BJ (cell line): ENCODE results near the gene ZDHHC20. TPM values are rescaled to one million over a fixed set of nuclear protein-coding genes. Genes with fewer than 3 reads are reported as not detected.

Source experiments
- CTCF ChIA-PET: fragments of 350-600 bp; formaldehyde crosslinking; extraction: SDS; loops from one replicate; lab custom pipeline; 2021; ENCODE audit warnings: antibody characterized with exemption, inconsistent platforms; lab: Yijun Ruan, JAX
- POLR2A ChIA-PET: fragments of 300-600 bp; sonication (Branson Sonifier 250); formaldehyde crosslinking; extraction: SDS; loops from one replicate; lab custom pipeline; 2021; ENCODE audit warnings: antibody characterized with exemption; lab: Charles Lee
- DNase-seq: peaks from one replicate; pipeline ENCODE4 v3.0.0-alpha.2; 2011; ENCODE audit warnings: low read depth
- H3K27me3 ChIP-seq: 2 replicates; pipeline ENCODE4 v1.6.0; 2011; ENCODE audit warnings: low read length; ENCODE audit not compliant: control insufficient read depth, insufficient read depth
- H3K36me3 ChIP-seq: 2 replicates; pipeline ENCODE4 v1.5.1; 2011; ENCODE audit warnings: low read length; ENCODE audit not compliant: control insufficient read depth, insufficient read depth
- H3K4me3 ChIP-seq: 2 replicates; pipeline ENCODE4 v1.5.1; 2011; ENCODE audit warnings: low read depth, mild to moderate bottlenecking, control low read depth, low read length
- CTCF ChIP-seq: IDR thresholded peaks from 2 replicates; pipeline ENCODE4 v1.5.1; 2011; ENCODE audit warnings: low read depth, mild to moderate bottlenecking, control low read depth, inconsistent platforms, low read length, moderate library complexity; ENCODE audit not compliant: insufficient read depth
- polyA plus RNA-seq: library from polyadenylated mRNA; depleted of rRNA; stranded (reverse); fragments of >200 nt; gene quantifications from 2 replicates; pipeline ENCODE4 v1.2.3, GENCODE V29; 2011

Gene ZDHHC20
- polyA plus RNA-seq, 1 experiment: 20.2 TPM

DNA sequence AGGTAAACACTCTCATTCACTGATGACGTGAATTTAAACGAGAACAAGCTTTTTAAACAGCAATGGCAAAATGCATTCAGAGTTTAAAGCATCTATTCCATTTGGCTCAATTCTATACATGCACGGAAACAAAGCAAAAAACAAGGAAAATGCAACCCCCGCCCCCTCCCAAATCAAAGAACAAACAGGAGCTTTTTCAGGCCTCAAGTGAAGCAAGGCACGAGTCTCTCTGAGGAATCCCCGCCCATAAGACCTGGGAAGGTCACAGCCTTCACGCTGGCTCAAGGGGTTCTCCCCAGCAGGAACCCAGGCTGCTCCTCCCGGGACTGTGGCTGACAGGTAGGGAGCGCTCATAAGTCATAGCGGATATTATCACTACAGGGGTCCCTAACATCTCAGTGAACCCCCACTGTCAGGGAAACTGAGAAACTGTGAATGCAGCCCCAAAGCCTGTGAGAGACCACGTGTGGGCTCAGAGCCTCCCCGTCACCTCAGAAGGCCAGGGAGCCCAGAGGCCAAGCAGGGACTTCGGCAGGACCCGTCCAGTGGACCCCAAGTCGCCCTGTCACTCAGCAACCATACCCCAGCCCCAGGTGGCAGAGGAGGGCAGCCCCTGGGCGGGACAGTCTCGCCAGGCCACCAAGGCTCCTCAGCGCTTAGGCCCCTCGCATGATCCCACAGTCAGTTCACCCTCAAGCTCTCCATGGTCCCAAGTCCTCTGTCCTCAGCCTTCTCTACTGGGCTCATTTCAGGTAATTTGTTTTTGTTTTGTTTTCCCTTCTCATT lies 117.3 kb downstream of the ZDHHC20 start:
- Histone ChIP-seq H3K27me3 (no peaks in the 10 kb centered on the region; the same call in 1 of the 2 replicates), H3K36me3 (no peaks in the 10 kb centered on the region), H3K4me3 (no peak overlapping the region)
- POLR2A ChIA-PET: no interaction called here
- no peak for TF ChIP-seq CTCF
- DNase-seq: no peak
- CTCF ChIA-PET: no interaction called here

- no peak for DNase-seq
- POLR2A ChIA-PET: no interaction called here
- Histone ChIP-seq H3K27me3 (peaks cover 1% of the 10 kb centered on the region; the same call in 1 of the 2 replicates), H3K36me3 (no peaks in the 10 kb centered on the region), H3K4me3 (no peak overlapping the region)
- no peak for TF ChIP-seq CTCF
- CTCF ChIA-PET: interaction anchor here (0.9 kb wide), 1 partner anchor 12 kb away, joined by 3 read pairs; no protein-coding TSS in a partner anchor
Measured at GRCh38 chr13:21338639-21339278, 120.3 kb downstream of the ZDHHC20 start.

DNA sequence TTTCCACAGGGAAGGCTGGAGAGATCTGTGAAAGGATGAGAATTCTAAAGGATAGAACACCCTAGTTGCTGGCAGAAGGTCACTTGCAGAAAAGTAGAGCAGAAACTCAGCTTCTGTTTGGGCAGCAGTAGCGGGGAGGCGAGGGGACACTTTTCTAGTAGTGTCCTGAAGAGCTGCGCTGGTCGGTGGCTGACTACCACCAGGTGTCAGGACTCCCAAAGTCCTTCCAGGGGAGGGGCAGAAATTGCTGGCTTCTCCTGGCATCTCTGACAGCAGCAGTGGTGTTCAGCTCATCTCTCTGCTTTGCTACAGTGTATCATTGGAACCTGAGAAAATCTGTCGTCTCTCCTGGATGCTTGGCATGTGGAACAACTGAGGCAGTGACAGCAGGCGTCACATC lies 120.9 kb downstream of the ZDHHC20 start:
- DNase-seq: no peak
- CTCF ChIA-PET: interaction anchor here (0.9 kb wide), 1 partner anchor 13 kb away, joined by 3 read pairs; no protein-coding TSS in a partner anchor
- peaks cover 1% of the 10 kb centered on the region; the same call in 1 of the 2 replicates for H3K27me3 ChIP-seq
- H3K36me3 ChIP-seq: no peaks in the 10 kb centered on the region
- POLR2A ChIA-PET: no interaction called here
- no peak for TF ChIP-seq CTCF
- no peak overlapping the region for H3K4me3 ChIP-seq

GRCh38 chr13:21336609-21337349 lies 122.3 kb downstream of the ZDHHC20 start:
- no peaks in the 10 kb centered on the region for H3K36me3 ChIP-seq
- H3K27me3 ChIP-seq: peaks cover 1% of the 10 kb centered on the region; the same call in 1 of the 2 replicates
- POLR2A ChIA-PET: no interaction called here
- TF ChIP-seq CTCF: no peak
- CTCF ChIA-PET: interaction anchor here (1.3 kb wide), 1 partner anchor 24 kb away, joined by 4 read pairs; no protein-coding TSS in a partner anchor
- H3K4me3 ChIP-seq: no peak overlapping the region
- DNase-seq: no peak
